GM12872 (cell line): ENCODE results near the gene ADGRE1.

Experiments
- CTCF ChIP-seq: IDR thresholded peaks from 3 replicates; pipeline ENCODE4 v1.5.1; 2011; ENCODE audit warnings: low read depth, mild to moderate bottlenecking, low read length, moderate library complexity; ENCODE audit not compliant: insufficient read depth

Gene ADGRE1

DNA sequence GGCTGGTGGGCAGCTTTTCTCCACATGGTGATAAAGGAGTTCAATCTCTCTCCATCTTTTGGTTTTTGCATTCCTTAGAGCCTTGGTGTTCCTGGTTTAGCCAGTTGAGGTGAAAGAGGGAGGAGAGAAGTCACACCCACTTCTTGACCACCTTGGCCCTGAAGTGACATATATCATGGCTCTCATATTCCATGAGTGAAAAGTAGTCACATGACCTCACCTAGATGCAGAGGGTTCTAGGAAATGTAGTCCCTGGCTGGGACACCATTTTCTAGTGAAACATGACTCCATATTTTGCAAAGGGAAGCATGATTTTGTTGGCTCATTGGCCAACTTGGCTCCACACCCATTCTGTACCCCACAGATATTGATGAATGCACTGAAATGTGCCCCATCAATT is 16.1 kb downstream of the ADGRE1 start:
- no peak for TF ChIP-seq CTCF

DNA sequence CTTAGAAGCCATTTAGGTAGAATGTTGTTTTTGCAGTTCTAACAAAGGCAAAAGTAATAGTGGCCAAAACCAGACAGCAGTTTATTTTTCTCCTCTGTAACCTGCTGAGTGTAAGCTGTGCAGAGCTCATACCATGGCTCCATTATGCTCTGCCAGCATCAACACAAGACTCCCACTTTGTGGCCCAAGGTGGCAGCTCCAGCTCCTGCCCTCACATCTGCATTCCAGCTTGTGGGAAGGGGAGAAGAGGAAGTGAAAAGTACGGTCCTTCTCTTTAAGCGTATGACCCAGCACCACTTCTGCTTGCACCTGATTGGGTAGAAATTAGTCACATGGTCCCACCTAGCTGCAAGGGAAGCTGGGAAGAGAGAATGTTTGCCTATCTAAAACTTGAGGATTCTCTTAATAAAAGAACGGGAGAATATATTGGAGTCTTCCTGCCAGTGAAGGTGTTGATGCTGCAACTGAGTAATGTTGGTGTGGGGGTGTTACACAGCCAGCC is 19.2 kb downstream of the ADGRE1 start:
- TF ChIP-seq CTCF = no peak

GRCh38 chr19:6911523-6911922 is 24.1 kb downstream of the ADGRE1 start:
- no peak for TF ChIP-seq CTCF

- TF ChIP-seq CTCF = no peak
Observed at GRCh38 chr19:6914321-6914720, 26.9 kb downstream of the ADGRE1 start.

DNA sequence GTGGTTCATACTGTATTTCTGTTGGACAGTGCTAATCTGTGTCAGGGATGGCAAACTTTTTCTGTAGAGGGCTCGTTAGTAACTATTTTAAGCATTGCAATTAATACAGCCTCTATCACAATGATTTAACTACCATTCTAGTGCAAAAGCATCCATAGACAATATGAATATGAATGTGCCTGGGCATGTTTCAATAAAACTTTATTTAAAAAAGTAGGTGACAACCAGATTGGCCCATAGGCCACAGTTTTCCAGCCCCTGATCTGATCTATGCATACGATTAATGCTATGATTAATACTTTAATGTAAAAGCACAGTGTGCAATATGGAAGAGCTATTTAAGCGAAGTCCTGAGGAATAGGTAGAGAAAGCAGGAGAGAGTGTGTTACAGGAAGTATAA is 29.6 kb downstream of the ADGRE1 start:
- TF ChIP-seq CTCF = no peak

- no peak for TF ChIP-seq CTCF
Observed at GRCh38 chr19:6925386-6925785, 38.0 kb downstream of the ADGRE1 start.

DNA sequence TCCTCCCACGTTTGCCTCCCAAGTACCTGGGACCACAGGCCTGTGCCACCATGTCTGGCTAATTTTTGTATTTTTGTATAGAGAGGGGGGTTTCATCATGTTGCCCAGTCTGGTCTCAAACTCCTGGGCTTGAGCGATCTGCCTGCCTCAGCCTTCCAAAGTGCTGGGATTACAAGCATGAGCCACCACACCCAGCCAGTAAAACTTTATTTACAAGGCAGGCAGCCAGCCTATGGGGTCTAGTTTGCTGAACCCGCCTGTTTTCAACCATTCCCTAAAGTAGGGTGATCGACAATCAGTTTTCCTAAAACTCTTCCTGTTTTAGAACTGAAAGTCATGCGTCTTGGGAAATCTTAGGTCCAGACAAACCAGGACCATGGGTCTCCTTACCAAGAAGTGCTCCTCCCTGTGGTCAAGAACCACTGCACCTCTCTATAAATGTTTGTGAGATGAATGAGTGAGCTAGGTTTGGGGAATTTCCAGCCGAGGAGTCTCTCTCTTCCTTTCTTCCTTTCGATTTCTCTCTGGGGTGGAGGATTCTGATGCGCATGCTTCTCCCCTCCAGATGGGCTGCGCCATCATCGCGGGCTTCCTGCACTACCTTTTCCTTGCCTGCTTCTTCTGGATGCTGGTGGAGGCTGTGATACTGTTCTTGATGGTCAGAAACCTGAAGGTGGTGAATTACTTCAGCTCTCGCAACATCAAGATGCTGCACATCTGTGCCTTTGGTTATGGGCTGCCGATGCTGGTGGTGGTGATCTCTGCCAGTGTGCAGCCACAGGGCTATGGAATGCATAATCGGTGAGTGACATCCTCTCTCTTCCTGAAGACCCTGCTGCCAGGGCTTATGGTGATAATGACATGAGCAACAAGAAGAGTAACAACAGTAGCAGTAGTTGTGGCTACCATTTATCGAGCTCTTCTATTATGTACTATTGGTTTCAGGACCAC is 38.7 kb downstream of the ADGRE1 start:
- TF ChIP-seq CTCF = peak; percentile 16; the same call in 1 of the 3 replicates
